ENCODE data around the gene STAG3.
"Not testable (repeated sequence)": the region's sequence is repeated elsewhere in the genome, so short reads cannot be mapped to it uniquely, and the experiment has no call there.

STAG3 gene

GRCh38 chr7:100213672-100214071 lies 36.0 kb downstream of the STAG3 start:
- DNase-seq (ENCODE audit: low spot score) = no peak

GRCh38 chr7:100214356-100214755 lies 36.6 kb downstream of the STAG3 start:
- DNase-seq (ENCODE audit: low spot score) = not testable (repeated sequence)

- no peak for DNase-seq (ENCODE audit: low spot score)
These were observed 38.2 kb downstream of the STAG3 start for GRCh38 chr7:100215895-100216294.

GRCh38 chr7:100217934-100218333 lies 40.2 kb downstream of the STAG3 start:
- peak; percentile 28 for DNase-seq (ENCODE audit: low spot score)

GRCh38 chr7:100219271-100219737 lies 41.6 kb downstream of the STAG3 start:
- DNase-seq (ENCODE audit: low spot score) = no peak

- DNase-seq (ENCODE audit: low spot score) = not testable (repeated sequence)
These were observed 42.3 kb downstream of the STAG3 start, which contains the start of gene PVRIG for GRCh38 chr7:100219801-100220585. Gene PVRIG (plus strand): TSS chr7:100219949. CDS start chr7:100219971, 22 bp downstream.

- no peak for DNase-seq (ENCODE audit: low spot score)
These were observed 43.0 kb downstream of the STAG3 start for GRCh38 chr7:100220586-100221230.

GRCh38 chr7:100221231-100221718 lies 43.6 kb downstream of the STAG3 start:
- DNase-seq (ENCODE audit: low spot score) = no peak

- DNase-seq (ENCODE audit: low spot score) = no peak
These were observed 44.2 kb downstream of the STAG3 start for GRCh38 chr7:100221767-100222444.

GRCh38 chr7:100222445-100223132 lies 44.9 kb downstream of the STAG3 start:
- DNase-seq (ENCODE audit: low spot score) = no peak

- not testable (repeated sequence) for DNase-seq (ENCODE audit: low spot score)
These were observed 45.7 kb downstream of the STAG3 start for GRCh38 chr7:100223376-100223927.

GRCh38 chr7:100224891-100225290 lies 47.2 kb downstream of the STAG3 start:
- DNase-seq (ENCODE audit: low spot score) = not testable (repeated sequence)

- not testable (repeated sequence) for DNase-seq (ENCODE audit: low spot score)
These were observed 57.1 kb downstream of the STAG3 start for GRCh38 chr7:100234660-100235317.

- not testable (repeated sequence) for DNase-seq (ENCODE audit: low spot score)
These were observed 62.3 kb downstream of the STAG3 start for GRCh38 chr7:100239975-100240374.

GRCh38 chr7:100243385-100243784 lies 65.7 kb downstream of the STAG3 start:
- DNase-seq (ENCODE audit: low spot score) = not testable (repeated sequence)

- not testable (repeated sequence) for DNase-seq (ENCODE audit: low spot score)
These were observed 67.4 kb downstream of the STAG3 start for GRCh38 chr7:100244988-100245605.

GRCh38 chr7:100246121-100246864 lies 68.6 kb downstream of the STAG3 start:
- not testable (repeated sequence) for DNase-seq (ENCODE audit: low spot score)

GRCh38 chr7:100246865-100247137 lies 69.1 kb downstream of the STAG3 start:
- DNase-seq (ENCODE audit: low spot score) = not testable (repeated sequence)

GRCh38 chr7:100247152-100247757 lies 69.5 kb downstream of the STAG3 start:
- DNase-seq (ENCODE audit: low spot score) = peak; percentile 92

- no peak for DNase-seq (ENCODE audit: low spot score)
These were observed 70.8 kb downstream of the STAG3 start for GRCh38 chr7:100248483-100248882.

All from LoVo (cell line).